ENCODE results near the gene HPS3.
"Not testable (repeated sequence)": the region's sequence is repeated elsewhere in the genome, so short reads cannot be mapped to it uniquely, and the experiment has no call there.

The HPS3 gene

GRCh38 chr3:149180057-149180573 is 50.7 kb downstream of the HPS3 start:
- in situ Hi-C loops (cut with MboI; ENCODE audit: low sequenced_read_pairs), result no loop called here

DNA sequence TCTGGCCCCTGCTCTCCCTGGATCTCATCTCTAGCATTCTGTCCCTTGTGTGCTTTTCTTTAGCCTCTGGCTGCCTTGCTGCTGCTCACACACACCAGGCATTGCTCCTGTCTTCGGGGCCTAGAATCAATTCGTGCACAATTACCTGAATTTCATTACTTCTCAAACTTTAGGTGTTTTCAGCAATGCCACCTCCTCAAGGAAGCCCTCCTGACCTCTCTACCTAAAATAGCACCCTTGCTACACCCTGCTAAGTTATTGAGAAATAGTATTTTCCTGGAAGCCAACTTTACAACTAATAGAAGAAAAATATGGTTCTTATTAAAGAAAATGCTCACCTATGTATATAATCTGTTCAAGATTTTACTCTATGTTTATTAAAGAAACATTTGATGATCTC is 51.7 kb downstream of the HPS3 start:
- in situ Hi-C loops (cut with MboI; ENCODE audit: low sequenced_read_pairs), result no loop called here

- in situ Hi-C loops (cut with MboI; ENCODE audit: low sequenced_read_pairs), result no loop called here
These were observed 56.8 kb downstream of the HPS3 start for GRCh38 chr3:149186219-149186618.

- in situ Hi-C loops (cut with MboI; ENCODE audit: low sequenced_read_pairs), result no loop called here
These were observed 57.3 kb downstream of the HPS3 start for GRCh38 chr3:149186721-149187120.

- in situ Hi-C loops (cut with MboI; ENCODE audit: low sequenced_read_pairs), result no loop called here
These were observed 59.1 kb downstream of the HPS3 start for GRCh38 chr3:149188494-149188893.

DNA sequence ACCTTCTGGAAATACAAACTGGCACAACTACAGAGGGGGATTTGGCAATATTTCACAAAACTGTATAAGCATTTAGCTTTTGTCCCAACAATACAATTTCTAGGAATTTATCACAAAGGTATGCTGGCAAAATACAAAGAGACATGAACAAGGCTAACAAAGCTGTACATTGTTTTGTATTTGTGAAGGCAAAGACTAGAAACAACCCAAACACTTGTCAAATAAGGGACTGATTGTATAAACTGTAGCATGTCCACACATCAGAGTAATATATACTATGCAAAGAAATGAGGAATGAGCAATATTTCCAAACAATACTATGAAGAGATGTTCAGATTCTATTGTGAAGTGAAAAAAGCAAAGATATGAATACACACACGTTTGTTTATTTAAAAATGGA is 65.8 kb downstream of the HPS3 start:
- in situ Hi-C loops (cut with MboI; ENCODE audit: low sequenced_read_pairs), result no loop called here

DNA sequence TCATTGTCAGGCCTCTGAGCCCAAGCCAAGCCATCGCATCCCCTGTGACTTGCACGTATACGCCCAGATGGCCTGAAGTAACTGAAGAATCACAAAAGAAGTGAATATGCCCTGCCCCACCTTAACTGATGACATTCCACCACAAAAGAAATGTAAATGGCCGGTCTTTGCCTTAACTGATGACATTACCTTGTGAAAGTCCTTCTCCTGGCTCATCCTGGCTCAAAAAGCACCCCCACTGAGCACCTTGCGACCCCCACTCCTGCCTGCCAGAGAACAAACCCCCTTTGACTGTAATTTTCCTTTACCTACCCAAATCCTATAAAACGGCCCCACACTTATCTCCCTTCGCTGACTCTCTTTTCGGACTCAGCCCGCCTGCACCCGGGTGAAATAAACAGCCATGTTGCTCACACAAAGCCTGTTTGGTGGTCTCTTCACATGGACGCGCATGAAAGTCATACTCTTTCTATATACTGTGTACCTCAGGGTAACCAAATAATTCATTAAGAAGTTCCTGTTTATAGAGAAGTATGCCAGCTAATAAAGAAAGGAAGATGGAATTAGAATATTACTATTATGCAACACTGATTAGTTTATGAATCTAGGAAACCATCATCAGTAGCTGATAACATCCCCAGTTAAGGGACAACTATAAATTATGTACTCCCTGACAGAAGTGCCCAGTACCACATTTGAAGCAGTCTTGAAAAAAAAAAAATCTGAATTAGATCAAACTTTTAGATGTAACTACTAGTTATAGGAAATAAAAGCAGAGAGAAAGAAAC is 67.6 kb downstream of the HPS3 start:
- in situ Hi-C loops (cut with MboI; ENCODE audit: low sequenced_read_pairs), result not testable (repeated sequence)

- in situ Hi-C loops (cut with MboI; ENCODE audit: low sequenced_read_pairs), result no loop called here
These were observed 68.2 kb downstream of the HPS3 start for GRCh38 chr3:149197669-149198068.

DNA sequence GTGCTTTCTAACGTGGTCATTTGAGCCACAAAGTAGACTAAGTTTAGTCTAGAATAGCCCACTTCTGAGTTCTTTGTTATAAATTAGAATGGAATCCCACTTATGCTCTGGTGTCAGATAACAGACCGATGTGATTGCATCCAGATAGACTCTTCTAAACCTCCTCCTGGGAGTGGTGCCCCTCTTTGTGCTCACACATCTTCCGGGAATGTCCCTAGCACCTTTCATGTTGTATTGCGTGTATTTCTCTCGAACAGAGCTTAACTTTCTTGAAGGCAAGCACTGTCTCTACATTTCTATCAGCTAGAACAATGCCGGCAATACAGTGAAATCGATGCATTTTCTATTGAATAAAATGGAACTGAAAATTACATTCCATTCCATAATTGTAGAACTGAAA is 69.2 kb downstream of the HPS3 start:
- in situ Hi-C loops (cut with MboI; ENCODE audit: low sequenced_read_pairs), result no loop called here

DNA sequence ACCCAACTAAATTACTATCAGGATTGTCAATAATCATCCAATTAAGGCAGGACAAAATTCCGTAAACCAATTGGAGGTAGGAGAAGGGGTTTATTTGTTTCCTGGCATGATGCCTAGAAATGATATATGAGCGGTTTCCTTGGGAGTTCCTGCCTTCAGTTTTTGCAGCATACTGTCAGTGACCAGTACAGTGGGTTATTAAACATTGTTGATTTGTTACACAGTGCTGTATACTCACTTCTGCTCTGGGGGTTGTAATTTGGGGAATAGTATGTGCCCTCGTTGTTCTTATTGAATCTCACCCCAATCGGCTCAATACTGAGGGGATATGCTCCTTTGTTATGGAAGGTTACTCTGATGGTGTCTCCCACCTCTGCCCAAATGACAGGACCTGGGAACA is 70.0 kb downstream of the HPS3 start:
- in situ Hi-C loops (cut with MboI; ENCODE audit: low sequenced_read_pairs), result no loop called here

GRCh38 chr3:149203758-149204157 is 74.3 kb downstream of the HPS3 start:
- in situ Hi-C loops (cut with MboI; ENCODE audit: low sequenced_read_pairs), result no loop called here

DNA sequence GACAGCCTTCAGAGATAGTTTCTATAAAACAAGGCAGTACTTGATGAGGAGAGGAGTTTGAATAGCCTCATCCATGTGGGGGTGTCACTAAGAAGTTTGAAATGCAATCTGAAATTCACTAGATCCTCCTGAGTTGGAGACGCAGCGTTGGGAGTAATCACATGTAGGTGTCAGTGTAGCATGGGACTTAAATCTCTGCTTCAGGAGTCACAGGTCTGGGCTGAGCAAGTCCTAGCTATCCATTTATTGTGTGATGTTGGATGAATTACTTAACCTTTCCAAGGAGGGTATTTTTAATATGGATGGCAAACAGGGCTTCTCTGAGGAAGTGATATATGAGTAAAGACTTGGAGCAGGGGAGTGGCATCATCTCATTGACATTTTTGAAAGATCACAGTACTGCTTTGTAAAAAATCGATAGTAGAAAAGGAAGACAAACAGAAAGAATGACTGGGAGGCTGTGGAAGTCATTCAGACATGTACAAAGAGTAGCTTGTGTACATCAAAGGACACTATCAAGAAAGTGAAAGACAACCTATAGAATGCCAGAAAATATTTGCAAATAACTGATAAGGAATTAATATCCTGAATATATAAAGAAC is 75.1 kb downstream of the HPS3 start:
- in situ Hi-C loops (cut with MboI; ENCODE audit: low sequenced_read_pairs), result no loop called here

DNA sequence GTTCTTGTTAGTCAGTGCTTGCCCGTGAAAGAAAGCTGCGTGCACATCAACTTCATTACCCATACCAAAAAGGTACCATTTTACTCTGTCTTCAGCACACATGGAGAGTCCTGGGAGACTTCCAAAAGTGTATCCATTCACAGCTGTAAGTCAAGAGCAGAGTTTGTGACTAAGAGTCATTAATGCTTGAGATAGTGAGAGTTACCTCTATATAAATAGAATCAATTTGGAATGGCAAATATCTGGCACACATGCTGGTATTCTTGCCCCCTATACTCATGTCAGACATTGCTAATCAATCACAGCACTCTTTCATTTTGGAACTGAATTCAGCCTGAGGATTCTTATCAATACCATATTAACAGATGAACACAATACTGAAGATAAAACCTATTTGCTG is 78.0 kb downstream of the HPS3 start:
- in situ Hi-C loops (cut with MboI; ENCODE audit: low sequenced_read_pairs), result no loop called here

DNA sequence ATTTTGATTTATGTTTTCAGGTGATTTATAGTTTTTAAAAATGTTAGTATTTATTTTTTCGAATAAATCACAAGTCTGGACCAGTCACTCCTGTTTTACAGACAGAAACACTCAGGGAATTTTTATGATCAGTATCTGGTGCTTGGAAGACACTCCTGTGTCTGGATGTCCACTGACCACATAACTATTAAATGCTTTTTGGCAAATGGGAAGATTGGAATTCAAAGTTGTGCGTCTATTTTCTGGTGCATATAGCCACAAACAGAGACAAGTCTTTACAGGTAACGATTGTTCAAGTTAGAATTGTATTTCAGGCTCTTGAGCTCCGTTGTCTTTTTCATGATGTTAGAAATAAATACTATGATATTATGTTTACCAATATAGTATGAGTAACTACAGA is 80.0 kb downstream of the HPS3 start:
- in situ Hi-C loops (cut with MboI; ENCODE audit: low sequenced_read_pairs), result no loop called here

DNA sequence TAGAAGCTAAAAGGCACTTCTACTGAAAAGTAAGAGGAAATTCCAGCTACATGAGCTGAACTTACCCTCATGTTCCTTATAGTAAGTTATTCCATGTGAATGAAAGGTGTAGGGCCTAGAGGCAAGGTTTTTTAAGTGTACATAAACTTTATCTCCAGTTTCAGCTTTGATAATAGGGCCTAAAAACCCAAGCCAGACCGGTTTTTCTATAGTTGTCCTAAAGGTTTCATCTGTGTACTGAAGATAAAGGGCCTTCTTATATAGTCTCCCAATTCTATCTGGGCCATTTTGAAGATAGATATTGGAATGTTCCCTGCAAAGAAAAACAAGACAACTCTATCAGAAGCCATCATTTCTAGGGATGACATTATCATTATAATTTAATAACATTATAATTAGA is 82.9 kb downstream of the HPS3 start:
- in situ Hi-C loops (cut with MboI; ENCODE audit: low sequenced_read_pairs), result no loop called here

- in situ Hi-C loops (cut with MboI; ENCODE audit: low sequenced_read_pairs), result no loop called here
These were observed 85.3 kb downstream of the HPS3 start for GRCh38 chr3:149214702-149215101.

GRCh38 chr3:149215515-149215914 is 86.1 kb downstream of the HPS3 start:
- in situ Hi-C loops (cut with MboI; ENCODE audit: low sequenced_read_pairs), result no loop called here

- in situ Hi-C loops (cut with MboI; ENCODE audit: low sequenced_read_pairs), result no loop called here
These were observed 86.9 kb downstream of the HPS3 start for GRCh38 chr3:149216193-149216869.

DNA sequence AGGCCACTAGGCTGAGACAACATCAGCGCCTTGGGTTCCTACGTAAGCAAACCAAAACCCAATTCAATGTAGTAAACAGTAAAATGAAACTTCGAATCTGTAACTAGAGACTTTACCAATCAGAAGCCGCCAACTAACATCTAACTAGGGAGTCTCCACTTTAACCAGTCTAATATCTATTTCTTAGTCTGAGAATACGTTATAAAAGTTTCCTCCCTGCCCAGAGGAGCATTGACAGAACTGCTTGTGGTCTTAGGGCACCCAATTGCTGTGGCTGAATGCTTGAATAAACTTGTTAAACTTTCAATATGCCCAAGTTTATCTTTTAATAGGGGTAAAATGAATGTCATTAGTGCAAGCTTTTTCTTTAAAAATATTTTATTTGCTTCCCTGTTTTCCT is 87.9 kb downstream of the HPS3 start:
- in situ Hi-C loops (cut with MboI; ENCODE audit: low sequenced_read_pairs), result no loop called here

GRCh38 chr3:149219380-149220121 is 90.1 kb downstream of the HPS3 start:
- in situ Hi-C loops (cut with MboI; ENCODE audit: low sequenced_read_pairs), result not testable (repeated sequence)

DNA sequence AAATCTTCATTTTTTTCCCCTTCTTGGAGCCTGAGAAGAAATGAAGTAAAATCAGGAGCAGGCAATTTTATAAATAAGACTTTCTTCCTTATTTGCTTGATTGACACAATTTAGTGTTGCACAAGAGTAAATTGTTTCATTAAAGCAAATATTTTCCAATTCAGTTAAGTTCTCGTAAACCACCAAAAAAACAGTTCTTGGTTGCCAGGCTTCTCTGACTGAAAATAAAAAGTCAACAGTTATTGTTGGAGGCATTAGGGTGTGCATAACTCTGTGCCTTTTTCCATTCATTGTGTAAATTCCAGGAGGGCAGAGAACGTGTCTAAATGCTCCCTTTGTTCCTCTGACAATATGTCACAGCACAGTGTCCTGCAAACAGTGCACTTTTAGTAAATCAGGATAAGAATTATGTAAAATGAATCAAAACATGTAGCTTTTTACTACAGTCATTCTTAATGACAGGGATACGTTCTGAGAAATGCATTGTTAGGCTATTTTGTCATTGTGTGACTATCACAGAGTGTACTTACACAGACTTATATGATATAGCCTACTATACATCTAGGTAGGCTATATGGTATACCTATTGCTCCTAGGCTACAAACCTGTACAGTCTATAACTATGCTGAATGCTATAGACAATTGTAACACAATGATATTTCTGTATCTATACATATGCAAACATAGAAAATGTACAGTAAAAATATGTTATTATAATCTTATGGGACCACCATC is 92.5 kb downstream of the HPS3 start, which contains the start of gene CP:
Gene CP, minus strand, starts transcription at position 47 of the 735 bp plus-strand sequence. Its CDS starts 37 bp downstream, at position 10.
- in situ Hi-C loops (cut with MboI; ENCODE audit: low sequenced_read_pairs), result no loop called here
